ENCODE measurements around the gene UBXN6.

DNA sequence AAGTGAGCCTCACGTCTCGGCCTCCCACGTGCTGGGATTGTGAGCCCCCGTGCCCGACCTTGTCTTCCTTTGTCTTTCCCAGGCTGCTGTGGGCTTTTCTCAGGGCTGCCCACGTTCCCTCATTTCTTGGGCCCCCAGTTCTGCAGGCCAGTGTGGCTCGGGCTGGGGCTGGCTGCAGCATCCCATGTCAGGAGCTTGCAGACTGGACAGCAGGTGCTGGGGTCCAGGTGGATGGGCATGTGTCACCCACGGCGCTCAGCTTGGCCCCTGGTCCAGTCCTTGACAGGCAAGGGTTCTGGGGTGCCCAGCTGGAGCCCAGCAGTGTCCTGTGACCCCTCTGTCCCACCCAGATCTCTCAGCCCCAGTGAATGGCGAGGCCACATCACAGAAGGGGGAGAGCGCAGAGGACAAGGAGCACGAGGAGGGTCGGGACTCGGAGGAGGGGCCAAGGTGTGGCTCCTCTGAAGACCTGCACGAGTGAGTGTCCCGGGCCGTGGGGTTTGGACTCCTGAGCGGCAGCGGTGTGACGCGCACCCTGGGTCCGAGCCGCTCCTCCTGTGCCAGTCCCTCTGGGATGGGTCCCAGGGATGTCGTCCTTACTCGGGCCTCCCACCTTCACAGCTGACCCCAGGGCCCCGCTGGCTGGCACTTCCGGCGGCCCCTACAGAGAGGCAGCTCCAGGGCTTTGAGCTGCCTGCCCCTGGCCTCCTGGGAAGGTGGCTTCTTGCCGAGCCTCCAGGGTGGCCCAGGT is 43.4 kb upstream of the UBXN6 start:
- TF ChIP-seq, protein P1, sequence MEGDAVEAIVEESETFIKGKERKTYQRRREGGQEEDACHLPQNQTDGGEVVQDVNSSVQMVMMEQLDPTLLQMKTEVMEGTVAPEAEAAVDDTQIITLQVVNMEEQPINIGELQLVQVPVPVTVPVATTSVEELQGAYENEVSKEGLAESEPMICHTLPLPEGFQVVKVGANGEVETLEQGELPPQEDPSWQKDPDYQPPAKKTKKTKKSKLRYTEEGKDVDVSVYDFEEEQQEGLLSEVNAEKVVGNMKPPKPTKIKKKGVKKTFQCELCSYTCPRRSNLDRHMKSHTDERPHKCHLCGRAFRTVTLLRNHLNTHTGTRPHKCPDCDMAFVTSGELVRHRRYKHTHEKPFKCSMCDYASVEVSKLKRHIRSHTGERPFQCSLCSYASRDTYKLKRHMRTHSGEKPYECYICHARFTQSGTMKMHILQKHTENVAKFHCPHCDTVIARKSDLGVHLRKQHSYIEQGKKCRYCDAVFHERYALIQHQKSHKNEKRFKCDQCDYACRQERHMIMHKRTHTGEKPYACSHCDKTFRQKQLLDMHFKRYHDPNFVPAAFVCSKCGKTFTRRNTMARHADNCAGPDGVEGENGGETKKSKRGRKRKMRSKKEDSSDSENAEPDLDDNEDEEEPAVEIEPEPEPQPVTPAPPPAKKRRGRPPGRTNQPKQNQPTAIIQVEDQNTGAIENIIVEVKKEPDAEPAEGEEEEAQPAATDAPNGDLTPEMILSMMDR (IDR thresholded peaks at IDR 0.05): no peak
- no peak for TF ChIP-seq RAD21 (conservative IDR thresholded peaks at IDR 0.05 in 1 of 2, IDR thresholded peaks at IDR 0.05 in 1 of 2)
